GM12874 (cell line): Measurements from ENCODE around the gene HEPACAM2.

ENCODE experiments used
- CTCF ChIP-seq: IDR thresholded peaks from 2 replicates; pipeline ENCODE4 v1.5.1; 2011; ENCODE audit warnings: low read depth, mild to moderate bottlenecking, control low read depth, low read length, moderate library complexity; ENCODE audit not compliant: insufficient read depth

The HEPACAM2 gene

GRCh38 chr7:93198472-93198871 lies 27.8 kb downstream of the HEPACAM2 start:
- TF ChIP-seq CTCF: no peak

GRCh38 chr7:93196336-93196735 lies 29.9 kb downstream of the HEPACAM2 start:
- TF ChIP-seq CTCF: no peak

- no peak for TF ChIP-seq CTCF
Observed at GRCh38 chr7:93194386-93194785, 31.9 kb downstream of the HEPACAM2 start.

- no peak for TF ChIP-seq CTCF
Observed at GRCh38 chr7:93188870-93189634, 37.2 kb downstream of the HEPACAM2 start.

- TF ChIP-seq CTCF: no peak
Observed at GRCh38 chr7:93185303-93186027, 40.8 kb downstream of the HEPACAM2 start.

GRCh38 chr7:93179173-93179572 lies 47.1 kb downstream of the HEPACAM2 start:
- no peak for TF ChIP-seq CTCF

GRCh38 chr7:93178213-93178612 lies 48.1 kb downstream of the HEPACAM2 start:
- no peak for TF ChIP-seq CTCF
